H7 (cell line): ENCODE data around the gene RCSD1. TPM values are rescaled to one million over a fixed set of nuclear protein-coding genes. Genes with fewer than 3 reads are reported as not detected.

Experiments used
- DNase-seq: peaks from one replicate; pipeline ENCODE4 v3.0.0; 2012
- H3K27me3 ChIP-seq: 2 replicates; pipeline ENCODE4 v1.6.0; 2011; ENCODE audit warnings: mild to moderate bottlenecking, low read length; ENCODE audit not compliant: control insufficient read depth, insufficient read depth
- H3K36me3 ChIP-seq: replicated peaks from 2 replicates; pipeline ENCODE4 v1.5.1; 2011; ENCODE audit warnings: low read length; ENCODE audit not compliant: control insufficient read depth, insufficient read depth
- H3K4me3 ChIP-seq: 2 replicates; pipeline ENCODE4 v1.5.1; 2011; ENCODE audit warnings: low read depth, mild to moderate bottlenecking, control low read depth, low read length, moderate library complexity; ENCODE audit not compliant: insufficient read depth
- total RNA-seq: library from RNA; depleted of rRNA; stranded (reverse); fragments of >200 nt; shearing (Covaris generic); gene quantifications from 2 replicates; pipeline ENCODE4 v1.2.3, GENCODE V29; 2014

The RCSD1 gene
- total RNA-seq, 1 experiment from 2014 or later: 0.31 TPM

GRCh38 chr1:167661527-167662426, 31.7 kb downstream of the RCSD1 start:
- Histone ChIP-seq H3K4me3 (no peak overlapping the region), H3K27me3 (no peaks in the 10 kb centered on the region), H3K36me3 (no peaks in the 10 kb centered on the region)
- no peak for DNase-seq

- no peak for DNase-seq
- H3K4me3 ChIP-seq: no peak overlapping the region
- no peaks in the 10 kb centered on the region for H3K36me3 ChIP-seq
- no peaks in the 10 kb centered on the region for H3K27me3 ChIP-seq
These were observed 33.2 kb downstream of the RCSD1 start for GRCh38 chr1:167663002-167663772.

GRCh38 chr1:167665469-167665868, 35.4 kb downstream of the RCSD1 start:
- no peak for DNase-seq
- no peaks in the 10 kb centered on the region for H3K36me3 ChIP-seq
- H3K27me3 ChIP-seq: no peaks in the 10 kb centered on the region
- no peak overlapping the region for H3K4me3 ChIP-seq

- DNase-seq: no peak
- Histone ChIP-seq H3K36me3 (no peaks in the 10 kb centered on the region), H3K27me3 (no peaks in the 10 kb centered on the region), H3K4me3 (no peak overlapping the region)
These were observed 36.4 kb downstream of the RCSD1 start for GRCh38 chr1:167666416-167666815.

GRCh38 chr1:167667536-167667935, 37.5 kb downstream of the RCSD1 start:
- Histone ChIP-seq H3K4me3 (no peak overlapping the region), H3K36me3 (no peaks in the 10 kb centered on the region), H3K27me3 (no peaks in the 10 kb centered on the region)
- no peak for DNase-seq

GRCh38 chr1:167668108-167668507, 38.1 kb downstream of the RCSD1 start:
- H3K36me3 ChIP-seq: no peaks in the 10 kb centered on the region

GRCh38 chr1:167669209-167670124, 39.4 kb downstream of the RCSD1 start:
- Histone ChIP-seq H3K36me3 (no peaks in the 10 kb centered on the region), H3K4me3 (no peak overlapping the region), H3K27me3 (no peaks in the 10 kb centered on the region; the same call in 1 of the 2 replicates)
- no peak for DNase-seq

More at GRCh38 chr1:167668108-167668507, 38.1 kb downstream of the RCSD1 start:
- no peak for DNase-seq
- H3K27me3 ChIP-seq: no peaks in the 10 kb centered on the region
- H3K4me3 ChIP-seq: no peak overlapping the region

GRCh38 chr1:167670563-167670962, 40.5 kb downstream of the RCSD1 start:
- no peak for DNase-seq
- Histone ChIP-seq H3K27me3 (no peaks in the 10 kb centered on the region; the same call in 1 of the 2 replicates), H3K4me3 (no peak overlapping the region), H3K36me3 (no peaks in the 10 kb centered on the region)

GRCh38 chr1:167671727-167672511, 41.9 kb downstream of the RCSD1 start:
- DNase-seq: no peak
- Histone ChIP-seq H3K4me3 (no peak overlapping the region), H3K27me3 (no peaks in the 10 kb centered on the region; the same call in 1 of the 2 replicates), H3K36me3 (no peaks in the 10 kb centered on the region)

- no peak overlapping the region for H3K4me3 ChIP-seq
- no peaks in the 10 kb centered on the region; the same call in 1 of the 2 replicates for H3K27me3 ChIP-seq
- H3K36me3 ChIP-seq: no peaks in the 10 kb centered on the region
- no peak for DNase-seq
These were observed 42.8 kb downstream of the RCSD1 start for GRCh38 chr1:167672831-167673230.

GRCh38 chr1:167673265-167673664, 43.2 kb downstream of the RCSD1 start:
- DNase-seq: no peak
- H3K27me3 ChIP-seq: no peaks in the 10 kb centered on the region; the same call in 1 of the 2 replicates
- no peak overlapping the region for H3K4me3 ChIP-seq
- no peaks in the 10 kb centered on the region for H3K36me3 ChIP-seq

- Histone ChIP-seq H3K36me3 (no peaks in the 10 kb centered on the region), H3K4me3 (no peak overlapping the region), H3K27me3 (no peaks in the 10 kb centered on the region; the same call in 1 of the 2 replicates)
- no peak for DNase-seq
These were observed 44.1 kb downstream of the RCSD1 start for GRCh38 chr1:167674156-167674555.

GRCh38 chr1:167675440-167675839, 45.4 kb downstream of the RCSD1 start:
- H3K27me3 ChIP-seq: no peaks in the 10 kb centered on the region; the same call in 1 of the 2 replicates
- no peak overlapping the region for H3K4me3 ChIP-seq
- H3K36me3 ChIP-seq: no peaks in the 10 kb centered on the region
- DNase-seq: no peak
